ENCODE results near the gene PLEKHG5.
A peak's percentile ranks its signal among the peaks of the same experiment; 100 is the strongest.

Gene PLEKHG5

GRCh38 chr1:6484826-6485167 is 6.7 kb downstream of the PLEKHG5 start:
- H3K9me3 ChIP-seq (ENCODE audit: insufficient read depth, low read depth, low read length), result no peaks in the 10 kb centered on the region
- peaks cover 6% of the 10 kb centered on the region; the same call in 1 of the 2 replicates for H3K4me1 ChIP-seq (ENCODE audit: insufficient read depth, low read length)
- peaks cover 20% of the 10 kb centered on the region for H3K27me3 ChIP-seq (ENCODE audit: insufficient read depth, low read length)
- peak overlapping the region; percentile 68 for H3K4me3 ChIP-seq (ENCODE audit: low read length)
- H3K9ac ChIP-seq (ENCODE audit: low read depth, low read length), result peak overlapping the region; percentile 73; the same call in 1 of the 2 replicates
- H3K36me3 ChIP-seq (ENCODE audit: insufficient read depth, low read depth, low read length), result no peaks in the 10 kb centered on the region
- no peak overlapping the region for H3K27ac ChIP-seq (ENCODE audit: low read length)

DNA sequence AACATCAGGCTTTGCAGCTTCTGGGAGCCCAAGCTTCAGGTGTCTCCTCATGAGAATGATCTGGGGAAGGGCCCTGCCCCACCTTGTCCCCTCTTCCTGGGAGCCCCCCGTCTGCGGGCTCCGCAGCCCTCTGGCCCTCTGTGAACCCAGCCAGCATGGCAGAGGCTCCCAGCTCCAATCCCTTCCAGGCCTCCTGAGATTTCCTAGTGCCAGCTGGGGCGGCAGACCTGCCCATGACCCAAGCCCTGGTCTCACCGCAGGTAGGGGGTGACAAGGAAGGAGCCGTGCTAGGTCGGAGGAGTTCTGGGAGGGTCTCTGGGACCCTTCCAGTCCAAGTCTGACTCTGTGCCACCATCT is 7.7 kb downstream of the PLEKHG5 start:
- Histone ChIP-seq H3K27me3 (ENCODE audit: insufficient read depth, low read length) (peaks cover 20% of the 10 kb centered on the region), H3K4me1 (ENCODE audit: insufficient read depth, low read length) (peaks cover 4% of the 10 kb centered on the region; the same call in 1 of the 2 replicates), H3K36me3 (ENCODE audit: insufficient read depth, low read depth, low read length) (no peaks in the 10 kb centered on the region), H3K9me3 (ENCODE audit: insufficient read depth, low read depth, low read length) (no peaks in the 10 kb centered on the region), H3K4me3 (ENCODE audit: low read length) (no peak overlapping the region), H3K9ac (ENCODE audit: low read depth, low read length) (no peak overlapping the region), H3K27ac (ENCODE audit: low read length) (no peak overlapping the region)

GRCh38 chr1:6483017-6483760 is 8.3 kb downstream of the PLEKHG5 start:
- Histone ChIP-seq H3K27me3 (ENCODE audit: insufficient read depth, low read length) (peaks cover 20% of the 10 kb centered on the region), H3K9me3 (ENCODE audit: insufficient read depth, low read depth, low read length) (no peaks in the 10 kb centered on the region), H3K4me3 (ENCODE audit: low read length) (no peak overlapping the region), H3K36me3 (ENCODE audit: insufficient read depth, low read depth, low read length) (no peaks in the 10 kb centered on the region), H3K4me1 (ENCODE audit: insufficient read depth, low read length) (peaks cover 4% of the 10 kb centered on the region; the same call in 1 of the 2 replicates), H3K27ac (ENCODE audit: low read length) (no peak overlapping the region), H3K9ac (ENCODE audit: low read depth, low read length) (no peak overlapping the region)

DNA sequence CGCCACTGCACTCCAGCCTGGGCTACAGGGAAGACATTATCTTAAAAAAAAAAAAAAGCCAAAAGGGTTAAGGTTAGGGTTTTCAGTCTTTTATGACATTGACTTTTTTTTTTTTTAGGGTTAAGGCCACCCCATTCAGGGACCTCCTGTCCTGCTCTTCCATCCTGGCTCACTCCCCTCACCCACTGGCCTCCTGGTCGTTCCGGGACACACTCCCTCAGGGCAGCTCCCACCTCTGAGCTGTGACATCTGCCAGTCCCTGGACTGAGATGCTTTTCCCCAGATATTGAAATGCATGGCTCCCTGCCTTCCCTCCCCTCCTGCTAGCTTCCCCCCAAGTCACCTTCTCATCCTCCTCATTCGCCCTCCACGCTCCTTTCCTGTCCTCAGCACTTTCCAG is 9.6 kb downstream of the PLEKHG5 start:
- no peak overlapping the region for H3K27ac ChIP-seq (ENCODE audit: low read length)
- no peaks in the 10 kb centered on the region for H3K36me3 ChIP-seq (ENCODE audit: insufficient read depth, low read depth, low read length)
- peaks cover 4% of the 10 kb centered on the region; the same call in 1 of the 2 replicates for H3K4me1 ChIP-seq (ENCODE audit: insufficient read depth, low read length)
- peaks cover 20% of the 10 kb centered on the region for H3K27me3 ChIP-seq (ENCODE audit: insufficient read depth, low read length)
- no peaks in the 10 kb centered on the region for H3K9me3 ChIP-seq (ENCODE audit: insufficient read depth, low read depth, low read length)
- H3K4me3 ChIP-seq (ENCODE audit: low read length), result no peak overlapping the region
- no peak overlapping the region for H3K9ac ChIP-seq (ENCODE audit: low read depth, low read length)

DNA sequence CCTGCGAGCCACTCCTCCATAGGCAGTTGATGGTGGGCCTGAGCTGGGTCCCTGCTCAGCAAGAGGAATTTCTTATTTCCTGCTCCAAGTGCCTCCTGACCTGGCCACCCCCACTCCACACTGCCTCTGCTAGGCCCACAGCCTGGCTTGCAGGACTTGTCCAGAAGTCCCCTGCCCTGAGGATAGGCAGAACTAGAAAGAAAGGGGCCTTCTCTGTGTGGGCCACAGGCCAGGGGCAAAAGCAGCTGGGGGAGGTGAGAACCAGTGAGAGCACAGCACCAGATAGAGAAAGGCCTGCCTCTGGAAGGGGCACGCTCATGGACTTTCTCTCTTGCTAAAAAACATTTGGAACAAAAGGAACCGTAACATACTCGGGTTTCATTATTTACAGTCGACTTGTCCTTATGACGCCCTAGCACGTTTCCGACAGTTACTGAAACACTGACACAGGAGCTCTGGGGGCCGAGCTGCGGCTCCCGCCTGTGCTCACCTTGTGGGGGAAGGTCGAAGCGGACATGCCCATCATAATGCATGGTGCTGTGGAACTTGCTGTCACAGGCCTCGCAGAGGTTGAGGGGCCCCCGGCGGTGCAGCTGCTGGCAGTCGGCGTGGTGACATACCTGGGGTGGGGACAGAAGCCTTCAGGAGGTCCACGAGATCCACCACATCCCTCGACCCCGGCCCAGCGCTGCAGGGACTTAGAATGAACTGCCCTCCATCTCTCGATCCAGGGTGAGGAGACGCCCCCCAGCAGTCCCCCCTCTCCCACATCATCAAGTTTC is 14.2 kb downstream of the PLEKHG5 start:
- peaks cover 7% of the 10 kb centered on the region for H3K36me3 ChIP-seq (ENCODE audit: insufficient read depth, low read depth, low read length)
- no peak overlapping the region for H3K27ac ChIP-seq (ENCODE audit: low read length)
- H3K27me3 ChIP-seq (ENCODE audit: insufficient read depth, low read length), result no peaks in the 10 kb centered on the region
- no peak overlapping the region for H3K4me3 ChIP-seq (ENCODE audit: low read length)
- H3K9me3 ChIP-seq (ENCODE audit: insufficient read depth, low read depth, low read length), result no peaks in the 10 kb centered on the region
- no peak overlapping the region for H3K9ac ChIP-seq (ENCODE audit: low read depth, low read length)
- H3K4me1 ChIP-seq (ENCODE audit: insufficient read depth, low read length), result peaks cover 2% of the 10 kb centered on the region; the same call in 1 of the 2 replicates

GRCh38 chr1:6476483-6476882 is 15.0 kb downstream of the PLEKHG5 start:
- Histone ChIP-seq H3K4me1 (ENCODE audit: insufficient read depth, low read length) (peaks cover 2% of the 10 kb centered on the region; the same call in 1 of the 2 replicates), H3K4me3 (ENCODE audit: low read length) (no peak overlapping the region), H3K36me3 (ENCODE audit: insufficient read depth, low read depth, low read length) (peaks cover 7% of the 10 kb centered on the region), H3K27me3 (ENCODE audit: insufficient read depth, low read length) (no peaks in the 10 kb centered on the region), H3K9ac (ENCODE audit: low read depth, low read length) (no peak overlapping the region), H3K27ac (ENCODE audit: low read length) (no peak overlapping the region), H3K9me3 (ENCODE audit: insufficient read depth, low read depth, low read length) (no peaks in the 10 kb centered on the region)

GRCh38 chr1:6475381-6476133 is 15.9 kb downstream of the PLEKHG5 start:
- peaks cover 8% of the 10 kb centered on the region for H3K36me3 ChIP-seq (ENCODE audit: insufficient read depth, low read depth, low read length)

GRCh38 chr1:6474815-6475282 is 16.6 kb downstream of the PLEKHG5 start:
- Histone ChIP-seq H3K36me3 (ENCODE audit: insufficient read depth, low read depth, low read length) (peaks cover 15% of the 10 kb centered on the region), H3K4me3 (ENCODE audit: low read length) (no peak overlapping the region), H3K9ac (ENCODE audit: low read depth, low read length) (no peak overlapping the region), H3K27ac (ENCODE audit: low read length) (no peak overlapping the region), H3K4me1 (ENCODE audit: insufficient read depth, low read length) (peaks cover 2% of the 10 kb centered on the region; the same call in 1 of the 2 replicates), H3K27me3 (ENCODE audit: insufficient read depth, low read length) (no peaks in the 10 kb centered on the region), H3K9me3 (ENCODE audit: insufficient read depth, low read depth, low read length) (no peaks in the 10 kb centered on the region)

More at GRCh38 chr1:6475381-6476133, 15.9 kb downstream of the PLEKHG5 start:
- Histone ChIP-seq H3K9me3 (ENCODE audit: insufficient read depth, low read depth, low read length) (no peaks in the 10 kb centered on the region), H3K27me3 (ENCODE audit: insufficient read depth, low read length) (no peaks in the 10 kb centered on the region), H3K4me1 (ENCODE audit: insufficient read depth, low read length) (peaks cover 2% of the 10 kb centered on the region; the same call in 1 of the 2 replicates), H3K27ac (ENCODE audit: low read length) (no peak overlapping the region), H3K9ac (ENCODE audit: low read depth, low read length) (no peak overlapping the region), H3K4me3 (ENCODE audit: low read length) (no peak overlapping the region)

GRCh38 chr1:6473974-6474814 is 17.3 kb downstream of the PLEKHG5 start:
- Histone ChIP-seq H3K27ac (ENCODE audit: low read length) (no peak overlapping the region), H3K9ac (ENCODE audit: low read depth, low read length) (no peak overlapping the region), H3K4me1 (ENCODE audit: insufficient read depth, low read length) (peaks cover 2% of the 10 kb centered on the region; the same call in 1 of the 2 replicates)

DNA sequence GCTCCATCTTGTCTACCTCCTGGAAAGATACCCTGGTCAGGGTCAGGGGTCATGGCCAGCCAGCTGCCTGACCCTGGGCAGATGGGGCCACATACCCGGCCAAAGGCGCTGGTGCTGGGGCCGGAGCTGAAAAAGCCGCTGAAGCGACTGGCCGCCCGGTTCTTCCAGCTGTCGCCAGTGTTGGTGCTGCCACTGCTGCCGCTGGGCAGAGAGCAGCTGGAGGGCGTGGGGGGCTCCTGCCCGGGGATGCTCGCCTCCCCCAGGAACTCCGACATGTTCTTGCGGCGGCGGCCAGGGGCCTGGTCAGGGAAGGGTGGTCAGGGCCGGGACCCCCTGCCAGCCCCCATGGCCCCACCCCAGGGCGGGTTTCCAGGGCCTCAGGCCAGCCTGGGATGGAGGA is 18.3 kb downstream of the PLEKHG5 start:
- Histone ChIP-seq H3K4me3 (ENCODE audit: low read length) (no peak overlapping the region), H3K27me3 (ENCODE audit: insufficient read depth, low read length) (no peaks in the 10 kb centered on the region), H3K4me1 (ENCODE audit: insufficient read depth, low read length) (peaks cover 2% of the 10 kb centered on the region; the same call in 1 of the 2 replicates), H3K36me3 (ENCODE audit: insufficient read depth, low read depth, low read length) (peaks cover 24% of the 10 kb centered on the region), H3K27ac (ENCODE audit: low read length) (no peak overlapping the region), H3K9me3 (ENCODE audit: insufficient read depth, low read depth, low read length) (no peaks in the 10 kb centered on the region), H3K9ac (ENCODE audit: low read depth, low read length) (no peak overlapping the region)

More at GRCh38 chr1:6473974-6474814, 17.3 kb downstream of the PLEKHG5 start:
- Histone ChIP-seq H3K4me3 (ENCODE audit: low read length) (no peak overlapping the region), H3K36me3 (ENCODE audit: insufficient read depth, low read depth, low read length) (peaks cover 20% of the 10 kb centered on the region), H3K9me3 (ENCODE audit: insufficient read depth, low read depth, low read length) (no peaks in the 10 kb centered on the region), H3K27me3 (ENCODE audit: insufficient read depth, low read length) (no peaks in the 10 kb centered on the region)

GRCh38 chr1:6472391-6472790 is 19.1 kb downstream of the PLEKHG5 start:
- no peak overlapping the region for H3K27ac ChIP-seq (ENCODE audit: low read length)
- no peaks in the 10 kb centered on the region for H3K27me3 ChIP-seq (ENCODE audit: insufficient read depth, low read length)
- no peaks in the 10 kb centered on the region for H3K9me3 ChIP-seq (ENCODE audit: insufficient read depth, low read depth, low read length)
- peaks cover 24% of the 10 kb centered on the region for H3K36me3 ChIP-seq (ENCODE audit: insufficient read depth, low read depth, low read length)
- H3K4me3 ChIP-seq (ENCODE audit: low read length), result no peak overlapping the region
- peaks cover 2% of the 10 kb centered on the region; the same call in 1 of the 2 replicates for H3K4me1 ChIP-seq (ENCODE audit: insufficient read depth, low read length)
- no peak overlapping the region for H3K9ac ChIP-seq (ENCODE audit: low read depth, low read length)
